Measurements from ENCODE around the gene CEACAM8.

CEACAM8 gene

DNA sequence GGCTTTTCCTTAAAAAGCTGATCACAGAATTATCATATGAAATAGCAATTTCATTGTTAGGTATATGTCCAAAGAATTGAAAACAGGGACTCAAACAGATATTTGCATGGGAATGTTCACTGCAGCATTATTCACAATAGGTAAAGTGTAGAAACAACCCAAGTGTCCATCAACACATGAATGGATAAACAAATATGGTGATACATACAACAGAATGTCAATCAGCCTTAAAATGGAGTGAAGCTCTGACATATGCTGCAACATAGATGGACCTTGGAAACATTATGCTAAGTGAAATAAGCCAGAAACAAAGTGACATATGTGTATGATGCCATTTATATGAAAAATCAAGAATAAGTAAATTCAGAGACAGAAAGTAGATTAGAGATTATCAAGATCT is 60.3 kb downstream of the CEACAM8 start:
- no peaks in the 10 kb centered on the region for H3K4me1 ChIP-seq (ENCODE audit: insufficient read depth, low read length)
- no peak overlapping the region for H3K9ac ChIP-seq (ENCODE audit: low read length)
- H3K9me3 ChIP-seq (ENCODE audit: low read length) = no peaks in the 10 kb centered on the region
- H3K4me3 ChIP-seq (ENCODE audit: low read depth in 1 of 2, low read length in 2 of 2) = no peak overlapping the region
- H3K27me3 ChIP-seq (ENCODE audit: control insufficient read depth in 1 of 2, insufficient read depth in 2 of 2, low read length in 2 of 2) = no peaks in the 10 kb centered on the region
- no peaks in the 10 kb centered on the region for H3K36me3 ChIP-seq (ENCODE audit: insufficient read depth, low read length)
- H3K27ac ChIP-seq (ENCODE audit: low read depth, low read length) = no peak overlapping the region

- Histone ChIP-seq H3K9me3 (ENCODE audit: low read length) (no peaks in the 10 kb centered on the region), H3K4me1 (ENCODE audit: insufficient read depth, low read length) (peaks cover 3% of the 10 kb centered on the region), H3K9ac (ENCODE audit: low read length) (no peak overlapping the region), H3K36me3 (ENCODE audit: insufficient read depth, low read length) (no peaks in the 10 kb centered on the region), H3K27ac (ENCODE audit: low read depth, low read length) (no peak overlapping the region), H3K27me3 (ENCODE audit: control insufficient read depth in 1 of 2, insufficient read depth in 2 of 2, low read length in 2 of 2) (no peaks in the 10 kb centered on the region), H3K4me3 (ENCODE audit: low read depth in 1 of 2, low read length in 2 of 2) (no peak overlapping the region)
Observed at GRCh38 chr19:42532891-42533290, 61.8 kb downstream of the CEACAM8 start.

DNA sequence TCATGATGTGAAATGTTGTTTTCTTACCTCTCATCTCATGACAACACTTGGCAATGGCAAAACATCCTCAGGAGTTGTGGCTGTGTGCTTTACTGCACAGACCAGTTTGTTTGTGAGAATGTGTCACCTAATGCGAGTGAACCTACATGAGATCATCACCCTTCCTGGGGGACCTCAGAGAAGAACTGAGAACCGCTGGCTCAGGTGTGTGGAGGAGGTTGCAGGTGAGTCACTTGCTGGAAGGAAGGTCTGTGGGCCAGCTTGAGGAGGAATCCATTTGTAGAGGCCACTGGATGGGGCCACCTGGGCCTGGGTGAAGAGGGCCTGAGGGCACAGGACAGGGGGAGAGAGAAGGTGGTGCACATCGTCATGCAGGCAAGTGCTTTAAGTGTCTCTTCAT is 63.4 kb downstream of the CEACAM8 start:
- H3K4me3 ChIP-seq (ENCODE audit: low read depth in 1 of 2, low read length in 2 of 2) = no peak overlapping the region
- H3K9ac ChIP-seq (ENCODE audit: low read length) = no peak overlapping the region
- H3K27me3 ChIP-seq (ENCODE audit: control insufficient read depth in 1 of 2, insufficient read depth in 2 of 2, low read length in 2 of 2) = no peaks in the 10 kb centered on the region
- H3K36me3 ChIP-seq (ENCODE audit: insufficient read depth, low read length) = no peaks in the 10 kb centered on the region
- H3K4me1 ChIP-seq (ENCODE audit: insufficient read depth, low read length) = peaks cover 3% of the 10 kb centered on the region
- no peak overlapping the region for H3K27ac ChIP-seq (ENCODE audit: low read depth, low read length)
- H3K9me3 ChIP-seq (ENCODE audit: low read length) = no peaks in the 10 kb centered on the region

Measured in muscle layer of colon (tissue), 2 donors.